ENCODE data around the gene SERINC2. TPM values are rescaled to one million over a fixed set of nuclear protein-coding genes. Genes with fewer than 3 reads are reported as not detected.
A peak's percentile ranks its signal among the peaks of the same experiment; 100 is the strongest.

The SERINC2 gene
- total RNA-seq, 1 donor, result 21.2 TPM

DNA sequence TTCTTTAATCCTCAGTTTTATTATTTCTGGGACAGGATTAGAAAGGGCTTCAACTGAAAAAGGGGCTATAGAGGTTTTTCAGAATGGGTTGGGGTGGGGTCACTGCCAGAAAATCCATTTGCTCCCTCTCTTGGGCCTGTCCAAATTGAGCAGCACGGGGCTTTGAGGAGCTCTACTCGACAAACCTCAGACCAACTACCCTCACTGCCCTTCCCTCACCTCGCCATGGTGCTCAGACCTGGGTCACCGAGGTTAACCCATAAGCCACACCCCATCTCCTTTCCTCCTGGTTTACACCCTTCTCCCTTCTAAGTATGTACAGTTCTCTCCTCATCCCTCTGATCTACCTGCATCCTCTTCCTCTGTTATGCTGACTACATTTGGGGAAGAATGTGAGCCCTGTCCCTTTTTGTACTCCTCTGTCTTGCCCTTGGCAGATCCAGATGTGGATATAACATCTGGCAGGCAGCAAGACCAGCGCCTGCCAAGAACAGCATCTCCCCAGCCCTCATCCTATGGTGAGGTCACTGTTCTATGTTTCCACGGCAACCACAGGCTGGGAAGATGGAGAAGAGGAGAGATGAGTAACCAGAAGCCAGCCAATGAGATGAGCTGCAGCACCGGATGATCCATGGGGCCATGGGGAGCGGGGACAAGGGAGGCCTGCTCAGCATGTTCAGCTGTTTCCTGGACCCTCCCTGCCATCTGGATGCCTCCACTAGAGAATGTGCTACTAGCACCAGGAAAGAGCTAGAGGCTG, 36.5 kb upstream of the SERINC2 start:
- H3K4me3 ChIP-seq (ENCODE audit: low read depth, low read length), result no peak overlapping the region
- DNase-seq (ENCODE audit: low read depth), result peak; percentile 76
- TF ChIP-seq, protein P1, sequence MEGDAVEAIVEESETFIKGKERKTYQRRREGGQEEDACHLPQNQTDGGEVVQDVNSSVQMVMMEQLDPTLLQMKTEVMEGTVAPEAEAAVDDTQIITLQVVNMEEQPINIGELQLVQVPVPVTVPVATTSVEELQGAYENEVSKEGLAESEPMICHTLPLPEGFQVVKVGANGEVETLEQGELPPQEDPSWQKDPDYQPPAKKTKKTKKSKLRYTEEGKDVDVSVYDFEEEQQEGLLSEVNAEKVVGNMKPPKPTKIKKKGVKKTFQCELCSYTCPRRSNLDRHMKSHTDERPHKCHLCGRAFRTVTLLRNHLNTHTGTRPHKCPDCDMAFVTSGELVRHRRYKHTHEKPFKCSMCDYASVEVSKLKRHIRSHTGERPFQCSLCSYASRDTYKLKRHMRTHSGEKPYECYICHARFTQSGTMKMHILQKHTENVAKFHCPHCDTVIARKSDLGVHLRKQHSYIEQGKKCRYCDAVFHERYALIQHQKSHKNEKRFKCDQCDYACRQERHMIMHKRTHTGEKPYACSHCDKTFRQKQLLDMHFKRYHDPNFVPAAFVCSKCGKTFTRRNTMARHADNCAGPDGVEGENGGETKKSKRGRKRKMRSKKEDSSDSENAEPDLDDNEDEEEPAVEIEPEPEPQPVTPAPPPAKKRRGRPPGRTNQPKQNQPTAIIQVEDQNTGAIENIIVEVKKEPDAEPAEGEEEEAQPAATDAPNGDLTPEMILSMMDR (IDR thresholded peaks at IDR 0.05; ENCODE audit: insufficient read depth, low read depth, low read length), result no peak

DNA sequence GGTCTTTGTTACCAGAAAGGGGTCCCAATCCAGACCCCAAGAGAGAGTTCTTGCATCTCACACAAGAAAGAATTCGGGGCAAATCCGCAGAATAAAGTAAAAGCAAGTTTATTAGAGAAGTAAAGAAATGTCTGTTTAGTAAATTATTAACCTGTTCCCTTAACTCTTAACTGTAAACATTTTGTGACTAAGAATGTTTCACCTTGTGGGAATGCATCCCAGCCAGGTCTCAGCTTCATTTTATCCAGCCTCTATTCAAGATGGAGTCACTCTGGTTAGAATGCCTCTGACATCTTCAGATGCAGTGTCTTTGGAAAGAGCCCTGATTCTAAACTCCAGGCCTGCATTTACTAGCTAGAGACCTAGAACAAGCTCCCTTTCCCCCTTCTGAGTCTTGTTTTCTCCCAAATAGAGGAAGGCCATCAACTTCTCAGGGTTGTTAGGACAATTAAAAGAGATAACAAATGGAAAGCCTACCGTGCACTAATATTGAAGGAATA, 35.6 kb upstream of the SERINC2 start:
- no peak for DNase-seq (ENCODE audit: low read depth)
- no peak overlapping the region for H3K4me3 ChIP-seq (ENCODE audit: low read depth, low read length)
- TF ChIP-seq, protein P1 (IDR thresholded peaks at IDR 0.05; ENCODE audit: insufficient read depth, low read depth, low read length), result no peak

DNA sequence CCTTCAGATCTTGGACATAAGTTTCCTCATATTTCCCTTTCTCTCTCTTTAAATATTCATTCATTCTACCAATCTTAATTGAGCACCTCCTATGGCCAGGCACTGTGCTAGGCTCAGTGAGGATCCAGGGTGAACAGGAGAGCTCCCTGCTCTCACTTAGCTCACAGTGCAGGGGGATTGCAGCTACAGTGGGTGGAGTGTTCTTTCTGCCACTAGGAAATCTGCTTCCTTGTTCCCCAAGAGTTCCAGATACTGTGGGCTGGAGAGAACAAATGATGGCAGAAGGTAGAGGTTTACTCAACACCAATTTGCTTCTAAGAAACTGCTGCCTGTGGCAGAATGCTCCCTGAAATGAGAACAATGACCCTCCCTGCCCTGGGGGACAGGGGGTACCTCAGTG, 35.0 kb upstream of the SERINC2 start:
- no peak for DNase-seq (ENCODE audit: low read depth)
- no peak overlapping the region for H3K4me3 ChIP-seq (ENCODE audit: low read depth, low read length)
- TF ChIP-seq, protein P1 (IDR thresholded peaks at IDR 0.05; ENCODE audit: insufficient read depth, low read depth, low read length), result no peak

DNA sequence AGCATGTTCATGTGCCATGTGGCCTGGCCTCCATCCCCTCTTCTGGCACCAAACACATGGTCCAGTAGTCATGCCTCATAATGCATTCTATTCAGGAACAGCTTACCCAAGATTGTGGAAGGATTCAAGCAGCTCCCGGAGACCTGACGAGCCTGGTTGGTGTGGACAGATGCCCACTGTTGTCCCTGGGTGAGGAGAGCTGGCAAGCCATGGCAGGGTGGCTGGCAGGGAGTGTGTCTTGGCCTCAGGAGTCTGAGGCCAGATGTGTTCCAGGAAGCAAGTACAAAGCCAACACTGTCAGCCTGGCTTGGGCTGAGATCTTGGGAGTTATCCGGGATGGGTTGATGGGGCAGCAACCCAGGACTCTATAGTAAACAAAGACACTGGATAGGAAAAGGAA, 32.8 kb upstream of the SERINC2 start:
- no peak for DNase-seq (ENCODE audit: low read depth)
- H3K4me3 ChIP-seq (ENCODE audit: low read depth, low read length), result no peak overlapping the region
- TF ChIP-seq, protein P1 (IDR thresholded peaks at IDR 0.05; ENCODE audit: insufficient read depth, low read depth, low read length), result no peak

DNA sequence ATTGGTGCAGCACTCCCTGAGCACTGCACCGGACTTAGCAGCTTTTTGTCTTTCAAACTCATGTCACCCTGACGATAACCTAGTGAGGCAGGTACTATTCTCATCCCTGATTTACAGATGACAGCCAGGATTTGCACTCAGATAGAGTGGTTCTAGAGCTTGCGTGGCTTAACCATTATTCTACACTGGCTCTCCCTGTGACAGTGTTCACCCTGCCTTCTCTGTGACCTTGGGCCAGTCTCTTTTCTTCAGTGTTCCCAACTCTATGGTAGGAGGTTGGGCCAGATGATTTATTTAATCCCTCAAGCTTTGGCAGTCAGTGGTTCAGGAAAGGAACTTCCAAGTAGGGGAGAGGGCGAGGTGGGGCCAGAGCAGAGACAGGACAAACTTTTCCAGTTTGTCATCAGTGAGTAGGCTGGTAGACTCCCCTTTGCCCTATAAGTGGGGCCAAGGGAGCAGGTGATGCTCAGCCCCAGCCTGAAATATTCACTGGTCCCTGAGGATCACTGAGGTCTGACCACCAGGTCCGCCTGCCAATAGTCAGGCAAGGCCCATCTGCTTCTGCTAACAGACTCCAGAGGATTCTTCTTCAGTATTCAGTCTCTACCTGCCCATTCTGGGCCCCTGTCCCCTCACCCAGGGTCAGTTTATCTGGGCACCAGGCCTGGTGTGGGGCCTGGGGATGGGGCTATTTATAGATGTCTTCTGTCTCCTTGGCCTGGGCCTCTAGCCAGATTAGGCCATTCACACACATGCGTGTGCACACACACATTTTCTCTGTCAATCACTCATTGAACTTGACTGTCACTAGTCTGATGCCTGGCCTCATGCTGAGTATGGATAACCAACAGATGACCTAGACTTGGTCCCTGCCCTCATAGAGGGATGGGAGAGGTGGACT, 31.4 kb upstream of the SERINC2 start:
- TF ChIP-seq, protein P1 (IDR thresholded peaks at IDR 0.05; ENCODE audit: insufficient read depth, low read depth, low read length), result no peak
- H3K4me3 ChIP-seq (ENCODE audit: low read depth, low read length), result no peak overlapping the region
- DNase-seq (ENCODE audit: low read depth), result no peak

DNA sequence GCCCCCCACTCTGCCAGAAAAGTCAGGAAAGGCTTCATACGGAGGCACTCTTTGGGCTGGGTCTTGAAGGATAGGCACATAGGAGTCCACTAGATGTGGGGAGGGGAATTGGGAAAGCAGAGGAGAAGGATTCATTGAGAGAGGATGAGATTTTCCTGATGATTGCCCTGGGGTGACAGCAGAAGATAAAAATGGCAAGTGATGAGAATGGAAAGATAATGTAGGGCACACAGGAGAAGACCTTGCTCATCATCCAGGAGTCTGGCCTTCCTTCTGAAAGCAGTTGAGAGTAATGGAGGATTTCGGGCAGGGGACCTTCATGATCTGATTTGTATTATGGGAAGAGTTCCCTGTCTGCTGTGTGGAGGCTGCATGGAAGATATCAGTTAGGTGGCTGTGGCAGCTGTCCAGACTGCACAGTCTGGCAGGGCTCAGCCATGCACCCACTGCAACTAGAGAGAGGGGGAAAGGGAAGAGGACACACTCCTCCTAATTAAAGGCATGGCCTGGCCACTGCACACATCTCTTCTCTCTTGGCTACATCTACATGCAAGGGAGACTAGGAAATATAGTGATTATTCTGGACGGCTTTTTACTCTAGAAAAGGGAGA, 30.5 kb upstream of the SERINC2 start:
- TF ChIP-seq, protein P1 (IDR thresholded peaks at IDR 0.05; ENCODE audit: insufficient read depth, low read depth, low read length), result no peak
- no peak for DNase-seq (ENCODE audit: low read depth)
- H3K4me3 ChIP-seq (ENCODE audit: low read depth, low read length), result no peak overlapping the region
